Dermis microvascular lymphatic vessel endothelial cell (primary cell): ENCODE results near the gene UPB1. TPM values are rescaled to one million over a fixed set of nuclear protein-coding genes. Genes with fewer than 3 reads are reported as not detected.

Experiments
- DNase-seq, 2 donors: peaks; one replicate each; pipeline versions ENCODE4 v3.0.0 to v3.0.0-alpha.2; 2010; ENCODE audit warnings: low read depth in 2 of 2
- total RNA-seq: library from RNA; depleted of rRNA; stranded (reverse); fragments of >200 nt; gene quantifications from 2 replicates; pipeline ENCODE4 v1.2.1, GENCODE V29; 2014

Gene UPB1
- total RNA-seq, 1 donor from 2014 or later, result not detected

GRCh38 chr22:24503843-24504338 is 8.8 kb downstream of the UPB1 start:
- DNase-seq, result peak in 1 of 2 donors; percentile 15

- DNase-seq, result no peak
Measured at GRCh38 chr22:24504540-24504939, 9.4 kb downstream of the UPB1 start.

GRCh38 chr22:24504956-24505736 is 10.0 kb downstream of the UPB1 start:
- no peak for DNase-seq

- DNase-seq, result peak in 1 of 2 donors; percentile 32
Measured at GRCh38 chr22:24506802-24507438, 11.8 kb downstream of the UPB1 start.

- DNase-seq, result no peak
Measured at GRCh38 chr22:24507716-24508115, 12.6 kb downstream of the UPB1 start.

GRCh38 chr22:24510637-24511625 is 15.8 kb downstream of the UPB1 start:
- peak; percentile 12 to 64 for DNase-seq

GRCh38 chr22:24512043-24512442 is 16.9 kb downstream of the UPB1 start:
- DNase-seq, result no peak

GRCh38 chr22:24513378-24514240 is 18.5 kb downstream of the UPB1 start:
- DNase-seq, result no peak

- no peak for DNase-seq
Measured at GRCh38 chr22:24514241-24515026, 19.3 kb downstream of the UPB1 start.

- no peak for DNase-seq
Measured at GRCh38 chr22:24515027-24515338, 19.9 kb downstream of the UPB1 start.

- DNase-seq, result no peak
Measured at GRCh38 chr22:24516301-24516737, 21.2 kb downstream of the UPB1 start.

- no peak for DNase-seq
Measured at GRCh38 chr22:24517446-24517845, 22.3 kb downstream of the UPB1 start.

GRCh38 chr22:24518228-24518627 is 23.1 kb downstream of the UPB1 start:
- no peak for DNase-seq

GRCh38 chr22:24518771-24519485 is 23.8 kb downstream of the UPB1 start:
- no peak for DNase-seq

GRCh38 chr22:24519496-24519895 is 24.4 kb downstream of the UPB1 start:
- no peak for DNase-seq

GRCh38 chr22:24521791-24522245 is 26.7 kb downstream of the UPB1 start:
- peak; percentile 67 to 83 for DNase-seq

GRCh38 chr22:24523873-24524272 is 28.7 kb downstream of the UPB1 start:
- peak in 1 of 2 donors; percentile 22 for DNase-seq

GRCh38 chr22:24525416-24526037 is 30.4 kb downstream of the UPB1 start:
- DNase-seq, result peak; percentile 71 to 77

GRCh38 chr22:24526191-24526590 is 31.1 kb downstream of the UPB1 start:
- no peak for DNase-seq
